GM21367 (cell line): ENCODE data around the gene PFDN2.

Experiments
- ATAC-seq: cut with Tn5 transposase; IDR thresholded peaks from one replicate; pipeline ENCODE4 v1.9.1; 2021; ENCODE audit not compliant: unreplicated experiment

Gene PFDN2

DNA sequence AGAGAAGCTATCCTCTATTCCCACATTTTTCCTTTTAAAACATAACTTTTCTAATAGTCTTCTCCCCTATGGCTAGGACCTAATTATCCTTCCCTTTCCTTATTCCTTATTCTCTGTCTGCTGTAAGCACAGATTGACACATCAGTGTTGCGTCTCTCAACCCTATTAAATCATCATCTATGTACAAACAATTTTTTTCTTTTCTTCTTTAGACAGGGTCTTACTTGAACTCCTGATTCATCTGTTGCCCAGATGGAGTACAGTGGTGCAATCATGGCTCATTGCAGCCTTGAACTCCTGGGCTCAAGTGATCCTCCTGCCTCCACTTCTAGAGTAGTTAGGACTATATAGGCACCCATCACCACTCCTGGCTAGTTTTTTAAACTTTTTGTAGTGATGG, 11.4 kb downstream of the PFDN2 start:
- no peak for ATAC-seq

DNA sequence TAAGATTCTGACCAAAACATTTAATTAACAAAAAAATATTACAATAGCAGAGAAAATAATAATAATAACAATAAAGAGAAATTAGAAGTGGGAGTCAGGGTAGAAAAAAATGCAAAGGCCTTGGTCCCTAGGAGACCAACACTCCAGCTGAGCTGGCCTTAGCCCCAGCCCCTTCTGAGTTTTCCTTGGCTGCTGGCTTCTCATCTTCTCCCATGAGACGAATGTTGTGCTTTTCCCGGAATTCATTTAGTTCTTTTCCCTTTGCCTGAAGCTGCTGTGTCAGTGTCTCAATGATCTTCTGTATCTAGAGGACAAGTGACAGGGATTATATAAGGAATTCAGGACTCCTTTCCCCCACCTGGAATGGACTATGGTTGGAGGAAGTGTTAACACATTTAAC, 17.3 kb downstream of the PFDN2 start:
- ATAC-seq = no peak

DNA sequence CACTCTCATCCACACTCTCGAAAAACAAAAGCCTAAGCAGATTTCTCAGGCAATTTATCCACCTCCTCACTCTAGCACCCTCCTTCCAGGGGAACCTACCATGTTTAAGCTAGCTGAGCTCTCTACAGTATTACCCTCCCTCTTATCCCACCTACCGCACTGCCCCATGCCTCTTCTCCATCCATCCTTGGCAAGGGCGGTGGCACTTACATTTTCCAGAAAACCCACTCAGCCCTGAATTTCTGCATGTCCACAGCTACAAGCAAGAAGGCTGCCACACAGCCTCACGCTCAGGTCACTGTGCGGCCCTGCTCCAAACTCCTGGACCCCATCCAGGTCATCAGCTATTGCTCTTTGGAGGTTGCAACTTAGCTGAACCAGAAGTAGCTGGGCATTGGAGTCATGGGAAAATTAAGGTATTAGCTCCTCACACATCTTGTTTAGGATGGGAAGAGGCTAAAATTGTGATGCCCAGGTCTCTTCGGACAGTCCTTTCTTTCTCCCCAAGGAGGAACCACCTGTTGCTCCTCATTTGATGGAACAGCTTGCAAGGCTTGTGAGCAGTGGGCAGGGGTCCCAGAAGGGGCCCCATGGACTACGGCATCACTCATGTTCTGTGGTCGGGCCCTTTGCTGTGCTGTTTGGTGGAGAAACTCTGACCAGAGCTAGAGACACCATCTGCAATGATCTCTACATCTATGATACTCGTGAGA, 18.6 kb downstream of the PFDN2 start:
- no peak for ATAC-seq

DNA sequence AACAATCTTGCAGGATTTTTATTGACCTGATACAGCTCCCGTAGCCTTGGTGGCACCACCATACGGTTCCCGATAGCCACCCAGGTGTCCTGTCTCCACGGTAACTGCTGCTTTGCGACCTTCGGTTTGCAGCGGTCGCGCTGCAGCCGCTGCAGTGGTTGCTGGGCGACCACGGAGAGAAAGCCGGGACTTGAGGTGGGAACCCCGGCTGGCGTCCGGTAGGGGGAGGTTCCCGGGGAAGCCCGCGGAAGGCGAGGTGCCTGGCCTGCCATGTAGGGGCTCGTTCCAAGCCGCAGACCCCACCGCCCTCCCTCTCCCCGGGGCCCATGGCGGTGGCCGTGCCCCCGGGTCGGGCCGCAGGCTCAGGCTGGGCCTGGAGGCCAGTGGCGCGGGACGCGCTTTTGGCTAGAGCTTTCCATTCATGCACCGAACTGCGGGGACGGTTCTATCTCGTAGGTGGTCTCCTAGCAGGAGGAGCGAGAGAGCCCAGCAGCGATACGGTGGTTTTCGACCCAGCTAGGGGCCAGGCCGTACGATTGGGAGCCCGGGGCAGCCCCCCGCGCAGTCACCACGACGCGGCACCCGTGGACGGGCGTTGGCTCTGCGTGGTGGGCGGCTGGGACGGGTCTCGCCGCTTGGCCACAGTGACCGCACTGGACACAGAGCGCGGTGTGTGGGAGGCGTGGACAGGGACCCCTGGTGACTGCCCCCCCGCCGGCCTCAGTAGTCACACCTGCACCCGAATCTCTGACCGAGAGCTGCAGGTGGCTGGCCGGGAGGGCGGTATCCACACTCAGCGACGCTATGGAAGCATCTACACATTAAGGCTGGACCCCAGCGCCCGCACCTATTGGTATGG, 19.4 kb downstream of the PFDN2 start, which contains the start of gene KLHDC9:
KLHDC9 (plus strand) TSS at position 152 of the 859 bp plus-strand sequence; CDS start at position 327, 175 bp downstream.
- ATAC-seq = peak; percentile 59

DNA sequence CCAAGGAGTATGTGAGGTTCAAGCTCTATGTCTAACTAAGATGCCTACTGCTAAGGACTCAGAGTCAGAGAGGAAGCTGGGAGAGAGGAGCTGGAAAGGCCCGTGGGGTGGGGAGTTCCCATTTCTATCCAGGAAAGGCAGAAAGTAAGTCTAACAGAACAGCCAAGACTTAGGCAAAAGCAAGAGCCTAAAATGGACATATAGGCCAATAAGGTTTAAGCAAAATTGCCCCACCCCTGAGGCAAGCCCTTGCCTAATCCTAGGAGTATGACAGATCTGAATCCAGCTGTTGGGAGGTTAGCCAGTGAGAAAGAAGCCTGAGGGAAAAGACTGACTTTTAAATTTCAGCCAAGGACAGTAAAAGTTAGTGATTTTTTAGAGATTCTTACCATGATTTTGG, 21.3 kb downstream of the PFDN2 start:
- ATAC-seq = no peak

DNA sequence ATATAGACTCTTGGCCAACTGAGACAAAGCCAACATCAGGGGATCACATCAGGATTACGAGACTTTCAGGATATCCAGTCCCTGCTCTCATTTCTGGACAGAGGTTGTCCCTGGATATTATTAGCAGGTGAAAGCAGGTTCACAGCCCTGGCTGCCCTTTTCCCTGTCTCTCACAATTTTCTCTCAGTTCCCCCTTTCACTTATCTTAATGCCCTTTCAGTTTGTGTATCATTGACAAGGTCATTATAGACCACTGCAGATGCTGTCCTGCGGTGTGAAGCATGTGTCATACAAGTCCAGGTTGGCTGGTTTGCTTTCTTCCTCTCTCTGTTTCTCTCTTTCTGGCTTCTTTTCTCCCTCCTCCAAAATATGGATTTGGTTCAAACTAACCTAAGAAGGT, 21.8 kb downstream of the PFDN2 start:
- peak; percentile 33 for ATAC-seq

DNA sequence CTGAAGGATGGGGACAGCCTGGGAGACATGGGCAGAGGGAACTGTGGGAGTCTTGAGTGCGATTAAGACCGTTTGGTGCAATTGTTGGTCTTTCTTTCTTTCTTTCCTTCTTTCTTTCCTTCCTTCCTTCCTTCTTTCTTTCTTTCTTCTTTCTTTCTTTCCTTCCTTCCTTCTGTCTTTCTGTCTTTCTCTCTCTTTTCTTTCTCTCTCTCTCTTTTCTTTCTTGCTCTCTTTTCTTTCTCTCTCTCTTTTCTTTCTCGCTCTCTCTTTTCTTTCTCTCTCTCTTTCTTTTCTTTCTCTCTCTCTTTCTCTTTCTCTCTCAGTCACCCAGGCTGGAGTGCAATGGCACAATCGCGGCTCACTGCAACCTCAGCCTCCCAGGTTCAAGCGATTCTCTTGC, 22.6 kb downstream of the PFDN2 start:
- ATAC-seq = no peak

DNA sequence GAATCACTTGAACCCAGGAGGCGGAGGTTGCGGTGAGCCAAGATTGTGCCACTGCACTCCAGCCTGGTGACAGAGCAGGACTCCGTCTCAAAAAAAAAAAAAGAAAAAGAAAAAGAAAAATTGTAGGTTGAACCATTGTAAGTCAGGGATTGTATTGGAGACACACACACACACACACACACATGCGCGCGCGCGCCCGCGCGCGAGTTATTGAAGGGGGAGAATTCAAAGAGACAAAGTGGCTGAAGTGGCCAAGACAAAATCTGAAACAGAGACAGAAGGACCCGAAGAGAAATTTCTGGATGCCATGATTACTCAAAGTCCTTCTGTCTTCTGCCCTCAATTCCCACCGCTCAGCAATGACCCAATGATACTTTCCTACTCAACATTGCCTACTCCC, 23.4 kb downstream of the PFDN2 start:
- no peak for ATAC-seq

DNA sequence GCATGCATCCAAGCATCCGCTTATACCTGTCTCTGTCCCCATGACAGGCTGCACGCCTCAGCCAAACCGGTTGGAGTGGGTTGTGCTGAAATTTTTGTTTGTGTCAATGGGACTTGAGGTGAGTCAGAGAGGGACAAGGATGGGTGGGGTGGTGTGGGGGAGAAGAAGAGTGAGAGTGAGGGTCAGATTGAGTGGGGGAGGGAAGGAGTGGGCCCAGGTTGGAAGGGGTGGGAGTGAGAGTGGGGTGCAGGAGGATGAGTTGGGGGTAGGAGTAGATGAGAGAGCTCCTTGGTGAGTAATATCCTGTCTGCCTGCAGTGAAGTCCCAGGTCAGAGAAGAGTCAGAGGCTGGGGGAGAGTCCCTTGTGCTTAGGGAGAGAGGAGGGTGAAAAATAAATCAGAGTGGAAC, 25.2 kb downstream of the PFDN2 start:
- no peak for ATAC-seq

DNA sequence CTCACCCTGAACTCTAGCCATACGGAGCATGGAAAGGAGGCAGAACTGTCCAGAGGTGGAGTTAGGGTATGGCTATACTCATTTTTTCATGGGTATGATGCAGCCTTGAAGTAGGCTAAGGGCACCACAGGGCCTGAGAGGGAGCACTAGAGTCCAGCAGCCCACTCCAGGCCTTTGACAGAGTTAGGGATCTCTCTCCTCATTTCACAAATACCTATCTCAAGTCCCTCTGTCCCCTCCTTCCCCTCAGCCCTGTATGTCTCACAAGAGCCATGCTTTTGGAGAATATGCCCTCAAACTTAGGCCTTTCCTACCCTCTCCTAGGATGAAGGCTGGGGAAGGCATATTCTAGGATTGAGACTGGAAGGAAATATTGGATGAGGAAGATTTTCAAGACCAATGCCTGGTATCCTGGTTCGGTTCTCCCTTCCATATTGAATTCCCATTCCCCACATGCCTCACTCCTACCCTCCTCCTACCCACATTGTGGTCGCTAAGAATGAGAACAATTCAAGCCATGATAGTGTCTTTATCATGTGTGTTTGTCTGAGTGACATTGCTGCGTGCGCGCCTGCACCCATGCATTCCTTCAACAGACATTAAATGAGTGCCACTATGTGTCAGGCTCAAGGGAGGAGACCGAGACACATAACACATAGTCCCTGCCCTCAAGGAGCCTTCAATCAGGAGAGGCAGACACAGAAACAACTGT, 25.9 kb downstream of the PFDN2 start:
- no peak for ATAC-seq

DNA sequence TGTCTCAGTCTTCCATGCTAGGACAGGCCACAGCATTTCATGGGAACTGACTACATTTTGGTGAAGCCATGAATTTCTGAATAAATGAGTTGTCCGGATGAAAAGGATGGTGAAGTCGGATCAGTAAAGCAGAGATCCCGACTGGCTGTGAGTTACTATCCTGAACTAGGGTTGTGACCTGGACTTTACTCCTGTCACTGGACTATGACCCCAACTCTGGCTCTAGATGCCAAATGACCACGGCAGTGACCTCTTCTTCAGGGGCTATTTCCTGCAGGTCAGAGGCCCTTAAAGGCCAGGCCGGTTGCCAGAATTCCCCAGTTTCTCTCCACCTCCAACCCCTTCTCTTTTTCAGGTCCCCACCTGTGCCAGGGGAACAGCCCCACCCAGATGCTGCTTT, 26.7 kb downstream of the PFDN2 start:
- no peak for ATAC-seq

DNA sequence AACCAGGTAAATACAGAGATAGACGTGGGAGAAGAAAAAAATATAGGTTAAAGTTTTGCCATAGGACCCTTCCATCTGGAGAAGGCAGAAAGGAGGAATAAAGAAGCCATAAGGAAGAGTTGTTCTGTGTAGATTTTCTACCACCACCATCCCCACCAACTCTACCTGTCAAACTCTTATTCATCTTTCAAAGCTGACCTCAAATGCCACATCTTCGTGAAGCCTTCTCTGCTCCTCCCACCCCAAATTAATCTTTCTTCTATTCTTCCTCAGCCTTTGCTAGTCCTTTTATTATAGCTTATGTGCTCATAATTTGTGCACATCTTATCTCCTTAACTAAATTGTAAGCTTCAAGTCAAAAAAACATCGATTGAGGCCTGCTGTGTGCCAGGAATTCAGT, 27.2 kb downstream of the PFDN2 start:
- ATAC-seq = no peak

DNA sequence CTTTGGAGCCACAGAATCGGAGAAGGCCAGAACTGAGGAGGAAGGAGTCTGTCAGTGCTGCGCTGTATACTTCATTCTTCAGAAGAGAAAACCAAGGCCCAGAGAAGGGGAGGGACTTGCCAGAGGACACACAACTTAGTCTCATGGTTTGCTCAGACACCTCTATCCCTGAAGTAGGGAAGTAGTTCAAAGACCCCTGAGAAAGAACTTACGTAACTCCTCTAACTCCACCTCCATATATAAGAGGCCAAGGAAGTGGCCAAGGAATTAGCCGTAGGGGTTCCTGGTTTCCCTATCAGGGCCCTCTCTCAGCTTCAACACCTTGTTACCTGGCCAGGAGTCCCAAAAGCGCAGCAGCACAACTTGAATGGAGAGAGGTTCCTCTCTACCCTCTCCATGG, 27.9 kb downstream of the PFDN2 start:
- no peak for ATAC-seq

DNA sequence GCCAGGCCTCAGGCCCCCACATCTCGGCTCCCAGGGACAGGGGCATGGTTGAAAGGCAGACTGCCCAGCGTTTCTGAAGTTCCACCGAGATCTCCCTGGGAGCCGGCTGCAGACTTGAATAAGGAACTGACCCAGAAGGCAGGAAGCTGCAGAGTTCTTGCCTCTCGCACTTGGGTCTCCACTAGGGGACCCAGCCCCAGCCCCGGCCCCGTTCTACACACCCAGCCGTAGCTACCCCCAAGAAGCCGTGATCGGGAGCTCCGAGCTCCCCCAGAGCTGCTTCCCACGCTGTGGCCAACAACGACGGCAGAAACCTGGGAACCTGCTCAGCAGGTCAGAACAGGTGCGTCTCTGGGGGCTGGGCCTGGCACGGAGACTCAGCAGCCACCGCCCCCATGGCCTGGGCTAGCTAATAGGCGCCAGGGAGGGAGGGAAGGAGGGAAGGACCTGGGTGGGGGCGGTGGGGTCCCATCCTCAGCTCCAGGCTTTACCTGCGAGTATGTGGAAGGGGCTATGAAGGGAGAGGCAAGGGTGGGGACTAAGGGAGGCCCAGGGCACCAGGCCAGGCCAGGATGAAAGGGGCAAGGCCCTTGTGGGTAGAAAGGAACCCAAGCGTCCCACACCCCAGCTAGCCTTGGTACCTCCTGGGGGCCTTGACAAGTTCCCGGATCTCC, 28.4 kb downstream of the PFDN2 start, which contains the start of gene NECTIN4:
NECTIN4 (minus strand) TSS at position 308 of the 674 bp plus-strand sequence; CDS start at position 46, 262 bp downstream.
- ATAC-seq = no peak

DNA sequence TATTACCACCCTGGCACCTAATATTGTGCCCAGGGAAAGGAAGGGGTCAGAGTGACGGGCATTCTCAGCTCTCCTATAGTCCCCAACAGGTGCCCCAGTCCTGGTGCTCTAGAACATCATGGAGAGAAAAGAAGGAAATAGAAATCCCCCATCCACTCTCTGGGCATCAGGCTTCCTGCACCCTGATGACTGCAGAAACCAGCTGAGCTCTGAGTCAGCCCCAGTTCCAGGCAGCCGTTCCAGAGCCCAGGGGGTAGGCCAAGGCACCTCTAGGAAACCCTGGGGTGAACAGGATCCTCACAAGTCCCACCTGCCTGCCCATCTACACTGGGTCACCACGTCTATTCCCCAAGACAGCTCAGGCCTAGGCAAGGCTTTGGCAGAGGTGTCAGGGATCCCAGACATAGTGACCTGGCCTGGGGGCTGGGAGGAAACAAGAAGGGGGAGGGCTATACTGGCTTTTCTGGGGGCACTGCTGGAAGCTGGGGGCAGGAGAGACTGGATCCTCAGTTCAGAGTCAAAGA, 29.2 kb downstream of the PFDN2 start:
- no peak for ATAC-seq

DNA sequence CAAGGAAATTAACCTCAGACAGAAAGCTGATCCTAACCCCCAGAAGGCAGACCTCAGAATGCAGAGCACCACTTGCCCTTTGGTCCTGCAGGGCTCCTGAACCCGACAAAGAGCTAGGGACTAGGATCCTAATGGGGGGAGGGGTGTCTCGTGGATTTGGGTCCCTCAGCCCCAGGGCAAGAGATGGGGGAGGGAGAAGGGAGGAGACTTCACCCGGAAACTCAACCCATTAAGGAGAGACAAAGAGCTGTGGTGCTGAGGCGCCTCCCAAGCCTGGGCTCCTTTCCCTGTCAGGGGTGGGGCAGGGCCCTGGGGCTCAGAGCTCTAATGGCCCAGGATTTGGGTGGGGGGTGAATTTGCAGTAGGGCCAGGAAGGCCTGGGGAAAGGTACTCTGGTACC, 31.4 kb downstream of the PFDN2 start:
- no peak for ATAC-seq

DNA sequence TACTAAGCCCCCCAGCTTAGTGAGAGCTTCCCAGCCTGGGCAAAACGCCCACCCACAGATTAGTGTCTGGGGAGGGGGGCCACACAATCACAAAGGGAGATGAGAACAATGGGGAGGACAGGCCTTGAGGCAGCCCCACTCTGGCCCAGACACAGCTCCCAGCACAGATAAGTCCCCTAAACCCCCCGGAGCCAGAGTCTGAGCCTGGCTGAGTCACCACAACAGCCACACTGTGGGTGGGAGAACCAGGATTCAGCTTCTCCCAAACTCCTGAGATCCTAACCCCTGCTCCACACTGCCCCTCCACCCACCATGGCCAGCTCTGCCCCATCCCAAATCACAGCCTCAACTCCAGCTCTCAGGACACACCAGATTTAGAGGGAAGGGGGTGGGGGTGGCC, 32.7 kb downstream of the PFDN2 start:
- no peak for ATAC-seq

DNA sequence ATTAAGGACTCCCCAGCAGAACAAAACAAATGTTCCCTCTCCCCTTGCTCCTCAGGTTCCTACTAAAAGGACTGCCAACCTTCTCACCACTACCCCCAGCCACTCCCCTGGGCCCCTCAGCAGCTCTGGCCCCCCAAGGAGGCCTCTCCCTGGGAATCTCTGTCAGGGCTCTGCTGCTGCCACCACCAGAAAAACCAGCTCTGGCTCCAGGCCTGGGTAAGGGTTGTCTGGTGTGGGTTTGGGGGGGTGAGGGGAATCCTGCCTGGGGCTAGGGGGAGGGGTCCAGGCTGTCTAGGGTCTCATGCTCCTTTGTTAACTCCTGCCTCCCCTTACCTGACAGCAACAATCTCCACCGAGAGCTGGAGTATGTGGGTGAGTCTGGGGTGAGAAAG, 33.2 kb downstream of the PFDN2 start:
- ATAC-seq = no peak

DNA sequence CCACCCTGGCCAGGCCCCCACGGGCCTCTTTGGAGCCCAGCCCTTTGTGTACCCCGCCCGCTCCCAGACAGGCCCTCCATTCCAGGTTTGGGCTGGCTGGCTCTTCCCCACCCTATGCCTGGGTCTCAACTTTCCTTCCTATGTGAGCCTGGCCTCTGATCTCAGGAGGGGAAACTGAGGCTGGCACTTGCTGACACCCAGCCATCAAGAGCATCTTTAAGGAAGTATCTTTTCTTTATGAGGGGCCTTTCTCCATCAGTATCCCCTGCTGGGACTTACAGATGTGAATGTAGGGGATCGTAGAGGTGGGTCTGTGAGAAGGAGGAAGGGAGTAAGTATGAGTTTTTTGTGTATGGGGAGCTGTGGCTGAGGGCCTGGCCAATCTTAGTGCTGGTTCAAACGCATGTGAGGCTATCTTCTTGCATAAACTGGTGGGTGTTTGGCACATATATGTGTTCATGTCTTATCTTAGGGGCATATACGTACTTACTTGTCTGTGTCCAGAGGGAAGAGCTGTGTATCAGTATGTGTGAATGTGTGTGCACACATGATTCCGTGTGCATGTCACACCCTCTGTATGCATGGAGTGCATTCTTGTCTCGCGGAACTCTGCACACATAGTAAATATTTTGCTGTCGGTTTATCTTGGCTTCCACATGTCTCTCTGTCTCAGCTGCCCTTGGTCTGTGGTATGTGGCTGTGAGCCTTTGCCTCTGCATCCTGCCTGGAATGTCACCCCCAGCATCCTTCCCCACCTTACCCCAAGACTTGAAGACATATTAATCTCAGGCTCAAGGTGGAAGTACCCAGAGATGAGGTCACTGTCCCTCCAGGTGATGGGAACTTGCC, 33.9 kb downstream of the PFDN2 start:
- ATAC-seq = no peak
